Measurements from ENCODE around the gene CXCL6.

DNA sequence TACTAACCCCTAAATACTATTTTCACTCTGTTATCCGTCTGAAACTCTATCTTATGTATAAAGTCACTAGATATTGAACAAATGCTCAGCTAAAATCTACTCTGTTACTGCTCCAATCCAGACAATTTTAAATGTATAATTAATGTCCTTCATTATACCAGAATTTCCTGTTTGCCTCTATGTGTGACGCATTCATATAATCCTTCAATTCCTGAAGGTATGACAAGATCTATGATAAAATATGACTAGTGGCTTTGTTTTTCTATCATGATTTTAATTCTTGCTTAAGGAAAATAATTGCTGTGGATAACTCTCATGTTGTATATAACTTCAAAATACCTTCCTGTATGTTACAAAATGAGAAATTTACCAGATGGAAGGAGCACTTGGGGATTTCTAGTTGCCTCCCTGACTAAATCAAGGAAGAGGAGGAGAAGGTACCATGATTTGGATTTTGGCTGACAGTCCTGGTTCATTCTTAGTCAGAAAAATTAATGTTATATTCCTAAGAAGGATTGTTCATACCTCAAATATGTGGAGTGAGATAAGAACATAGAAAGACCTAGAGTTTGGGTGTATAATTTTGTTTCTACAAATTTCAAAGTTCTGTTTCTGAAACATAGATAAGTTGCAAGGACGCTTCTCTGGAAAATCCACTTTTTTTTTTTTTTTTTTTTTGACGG lies 4.9 kb downstream of the CXCL6 start:
- TF ChIP-seq, protein P1, sequence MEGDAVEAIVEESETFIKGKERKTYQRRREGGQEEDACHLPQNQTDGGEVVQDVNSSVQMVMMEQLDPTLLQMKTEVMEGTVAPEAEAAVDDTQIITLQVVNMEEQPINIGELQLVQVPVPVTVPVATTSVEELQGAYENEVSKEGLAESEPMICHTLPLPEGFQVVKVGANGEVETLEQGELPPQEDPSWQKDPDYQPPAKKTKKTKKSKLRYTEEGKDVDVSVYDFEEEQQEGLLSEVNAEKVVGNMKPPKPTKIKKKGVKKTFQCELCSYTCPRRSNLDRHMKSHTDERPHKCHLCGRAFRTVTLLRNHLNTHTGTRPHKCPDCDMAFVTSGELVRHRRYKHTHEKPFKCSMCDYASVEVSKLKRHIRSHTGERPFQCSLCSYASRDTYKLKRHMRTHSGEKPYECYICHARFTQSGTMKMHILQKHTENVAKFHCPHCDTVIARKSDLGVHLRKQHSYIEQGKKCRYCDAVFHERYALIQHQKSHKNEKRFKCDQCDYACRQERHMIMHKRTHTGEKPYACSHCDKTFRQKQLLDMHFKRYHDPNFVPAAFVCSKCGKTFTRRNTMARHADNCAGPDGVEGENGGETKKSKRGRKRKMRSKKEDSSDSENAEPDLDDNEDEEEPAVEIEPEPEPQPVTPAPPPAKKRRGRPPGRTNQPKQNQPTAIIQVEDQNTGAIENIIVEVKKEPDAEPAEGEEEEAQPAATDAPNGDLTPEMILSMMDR (conservative IDR thresholded peaks at IDR 0.05), result no peak
- no peak for TF ChIP-seq ZFX (IDR thresholded peaks at IDR 0.05)

All from C4-2B (cell line).